GM23248 (cell line): Measurements from ENCODE around the gene NCOA1.

Experiments used
- EZH2 ChIP-seq: fragments of 200-600 bp; sonication (generic); IDR thresholded peaks from 2 replicates; pipeline ENCODE4 v1.6.1; 2018; ENCODE audit warnings: antibody characterized with exemption, mild to moderate bottlenecking; ENCODE audit not compliant: insufficient read depth, poor library complexity, severe bottlenecking
- EZH2phosphoT487 ChIP-seq: fragments of 200-600 bp; sonication (generic); IDR thresholded peaks from 2 replicates; pipeline ENCODE4 v1.6.1; 2018; ENCODE audit warnings: antibody characterized with exemption, moderate library complexity, mild to moderate bottlenecking, low read depth; ENCODE audit not compliant: insufficient read depth

- TF ChIP-seq EZH2phosphoT487 (no peak), EZH2 (no peak)
These were observed 264.1 kb downstream of the NCOA1 start for GRCh38 chr2:24754985-24755705.
